Calu3 (cell line): ENCODE data around the gene ZNF581. TPM values are rescaled to one million over a fixed set of nuclear protein-coding genes. Genes with fewer than 3 reads are reported as not detected.

Experiments
- BruUV-seq: library from RNA; stranded (reverse); fragments of 400-500 nt; replicated peaks from 2 replicates; lab custom pipeline; 2021; lab: Mats Ljungman, UMichigan
- CTCF ChIA-PET: fragments of 300-600 bp; sonication (Branson Sonifier 250); formaldehyde crosslinking; loops from one replicate; lab custom pipeline; 2022; ENCODE audit warnings: antibody characterized with exemption; lab: Charles Lee
- DNase-seq: peaks from one replicate; pipeline ENCODE4 v3.0.0; 2022
- H3K27ac Mint-ChIP-seq: one replicate; pipeline ENCODE4 v1.8.0; 2022; ENCODE audit warnings: mixed read lengths; ENCODE audit not compliant: unreplicated experiment
- H3K27me3 Mint-ChIP-seq: one replicate; pipeline ENCODE4 v1.8.0; 2022; ENCODE audit warnings: mixed read lengths; ENCODE audit not compliant: unreplicated experiment
- H3K36me3 Mint-ChIP-seq: one replicate; pipeline ENCODE4 v1.8.0; 2022; ENCODE audit warnings: mild to moderate bottlenecking, moderate library complexity, mixed read lengths; ENCODE audit not compliant: insufficient read depth, unreplicated experiment
- H3K4me1 Mint-ChIP-seq: one replicate; pipeline ENCODE4 v1.8.0; 2022; ENCODE audit warnings: mild to moderate bottlenecking, low read depth, mixed read lengths; ENCODE audit not compliant: unreplicated experiment
- H3K4me3 Mint-ChIP-seq: one replicate; pipeline ENCODE4 v1.8.0; 2022; ENCODE audit warnings: mild to moderate bottlenecking, low read depth, moderate library complexity, mixed read lengths; ENCODE audit not compliant: unreplicated experiment
- H3K9me3 Mint-ChIP-seq: one replicate; pipeline ENCODE4 v1.8.0; 2022; ENCODE audit warnings: low read depth, mixed read lengths; ENCODE audit not compliant: unreplicated experiment
- CTCF ChIP-seq: fragments of 200-600 bp; IDR thresholded peaks from one replicate; pipeline ENCODE4 v1.8.0; 2022; ENCODE audit warnings: antibody characterized with exemption; ENCODE audit not compliant: unreplicated experiment
- intact Hi-C: fragments of 100-400 bp; cut with micrococcal nuclease; formaldehyde crosslinking; loops from one replicate; pipeline ENCODE4 v1.10.0; 2022; ENCODE audit not compliant: unreplicated experiment
- total RNA-seq: library from RNA; stranded (reverse); gene quantifications from 2 replicates; pipeline ENCODE4 v1.2.3, GENCODE V29; 2022

Gene ZNF581
- total RNA-seq, 1 experiment from 2014 or later: 33.1 TPM

- CTCF ChIA-PET: interaction anchor here (0.8 to 1.6 kb wide), 3 partner anchors 9 to 394 kb away, joined by 3 to 5 read pairs (median 5); partner anchors contain the start of genes PTPRH and ZNF784
- no TSS peak for BruUV-seq
- Mint-ChIP-seq H3K4me1 (peaks cover 37% of the 10 kb centered on the region), H3K27me3 (no peaks in the 10 kb centered on the region), H3K9me3 (no peaks in the 10 kb centered on the region), H3K4me3 (peak overlapping the region; percentile 86), H3K27ac (peak overlapping the region; percentile 41), H3K36me3 (peaks cover 79% of the 10 kb centered on the region)
- intact Hi-C loops: no loop called here
- no peak for DNase-seq
- no peak for TF ChIP-seq CTCF
Measured at GRCh38 chr19:55603581-55604292, 39.7 kb upstream of the ZNF581 start.

GRCh38 chr19:55605207-55605636 is 38.2 kb upstream of the ZNF581 start:
- Mint-ChIP-seq H3K27me3 (no peaks in the 10 kb centered on the region), H3K36me3 (peaks cover 64% of the 10 kb centered on the region), H3K9me3 (no peaks in the 10 kb centered on the region), H3K4me1 (peaks cover 34% of the 10 kb centered on the region), H3K4me3 (peak overlapping the region; percentile 86), H3K27ac (peak overlapping the region; percentile 70)
- CTCF ChIA-PET: interaction anchor here (0.6 to 1.8 kb wide), 8 partner anchors 18 to 1725 kb away, joined by 3 to 15 read pairs (median 4); partner anchors contain the start of gene PTPRH
- no TSS peak for BruUV-seq
- intact Hi-C loops: no loop called here
- peak; percentile 99 for DNase-seq
- no peak for TF ChIP-seq CTCF

GRCh38 chr19:55605637-55606470 is 37.6 kb upstream of the ZNF581 start, which contains the start of gene ZNF865:
TSS of gene ZNF865 (plus strand) at chr19:55605647. CDS start at chr19:55613619, 7,972 bp downstream.
- no TSS peak for BruUV-seq
- DNase-seq: peak; percentile 82
- H3K36me3 Mint-ChIP-seq: peaks cover 57% of the 10 kb centered on the region
- peak; percentile 85 for TF ChIP-seq CTCF
- H3K9me3 Mint-ChIP-seq: no peaks in the 10 kb centered on the region
- CTCF ChIA-PET: interaction anchor here (0.5 to 2.0 kb wide), 18 partner anchors 12 to 460 kb away, joined by 3 to 15 read pairs (median 4); partner anchors contain the start of genes NAT14, PTPRH and ZNF784
- peak within 1 kb of the TSS; percentile 86 for H3K4me3 Mint-ChIP-seq
- intact Hi-C loops: loop anchor here (1.0 to 2.0 kb wide), 2 partner anchors 57 to 90 kb away; no protein-coding TSS in a partner anchor
- H3K4me1 Mint-ChIP-seq: peaks cover 34% of the 10 kb centered on the region
- no peaks in the 10 kb centered on the region for H3K27me3 Mint-ChIP-seq
- peak within 1 kb of the TSS; percentile 84 for H3K27ac Mint-ChIP-seq

DNA sequence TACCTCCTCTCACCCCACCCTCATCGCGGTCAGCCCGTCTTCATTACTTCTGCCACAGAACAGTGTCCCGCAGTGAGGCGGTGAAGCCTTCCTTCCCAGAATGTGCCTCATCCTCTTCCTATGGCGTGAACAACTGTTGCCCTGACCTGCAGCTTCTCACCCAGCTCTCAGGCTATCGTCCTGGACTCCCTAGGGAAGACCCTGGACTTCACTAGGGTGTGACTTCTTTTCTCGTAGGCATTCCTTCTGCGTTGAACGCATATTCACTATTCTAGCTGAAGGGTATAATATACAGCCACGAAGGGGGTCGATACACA is 37.0 kb upstream of the ZNF581 start:
- Mint-ChIP-seq H3K9me3 (no peaks in the 10 kb centered on the region), H3K4me1 (peaks cover 28% of the 10 kb centered on the region), H3K36me3 (peaks cover 53% of the 10 kb centered on the region), H3K4me3 (peak overlapping the region; percentile 86), H3K27ac (peak overlapping the region; percentile 84), H3K27me3 (no peaks in the 10 kb centered on the region)
- no peak for DNase-seq
- CTCF ChIA-PET: interaction anchor here (0.6 to 2.0 kb wide), 15 partner anchors 11 to 460 kb away, joined by 3 to 15 read pairs (median 4); partner anchors contain the start of genes NAT14 and ZNF784
- BruUV-seq: TSS peak; percentile 27
- TF ChIP-seq CTCF: no peak
- intact Hi-C loops: loop anchor here (1.0 to 2.0 kb wide), 2 partner anchors 58 to 90 kb away; no protein-coding TSS in a partner anchor
